ENCODE results near the gene MAP2K5. TPM values are rescaled to one million over a fixed set of nuclear protein-coding genes. Genes with fewer than 3 reads are reported as not detected.

Gene MAP2K5
- total and polyA plus RNA-seq, 10 of the 15 experiments (the other 5 are each of a cell fraction or from before 2014, with no cell fraction given) = 1.3 to 19.4 (median 9.6) TPM

DNA sequence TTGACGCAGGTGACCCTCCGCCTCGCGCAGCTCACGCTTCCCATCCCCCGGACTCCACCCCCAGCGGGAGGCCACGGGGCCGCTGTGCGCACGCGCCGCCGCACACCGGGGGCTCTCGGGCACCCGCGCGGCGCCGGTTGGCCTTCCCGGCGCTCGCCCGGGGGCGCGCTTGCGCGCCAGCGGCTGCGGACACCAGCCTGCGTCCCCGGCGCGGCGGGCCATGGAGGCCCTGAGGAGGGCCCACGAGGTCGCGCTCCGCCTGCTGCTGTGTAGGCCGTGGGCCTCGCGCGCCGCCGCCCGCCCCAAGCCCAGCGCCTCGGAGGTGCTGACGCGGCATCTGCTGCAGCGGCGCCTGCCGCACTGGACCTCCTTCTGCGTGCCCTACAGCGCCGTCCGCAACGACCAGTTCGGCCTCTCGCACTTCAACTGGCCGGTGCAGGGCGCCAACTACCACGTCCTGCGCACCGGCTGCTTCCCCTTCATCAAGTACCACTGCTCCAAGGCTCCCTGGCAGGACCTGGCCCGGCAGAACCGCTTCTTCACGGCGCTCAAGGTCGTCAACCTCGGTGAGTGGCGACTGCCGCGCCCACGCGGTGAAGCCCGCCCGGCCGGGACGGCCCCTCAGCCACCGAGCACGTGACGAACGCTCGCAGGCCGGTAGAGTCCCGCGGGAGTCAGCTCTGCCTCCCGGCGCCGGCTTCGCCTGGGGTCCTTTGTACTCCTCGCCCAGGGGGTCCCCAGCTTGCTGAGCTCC lies 21.3 kb upstream of the MAP2K5 start, which contains the start of gene C15orf61 (continued):
- TF ChIP-seq, protein P1, sequence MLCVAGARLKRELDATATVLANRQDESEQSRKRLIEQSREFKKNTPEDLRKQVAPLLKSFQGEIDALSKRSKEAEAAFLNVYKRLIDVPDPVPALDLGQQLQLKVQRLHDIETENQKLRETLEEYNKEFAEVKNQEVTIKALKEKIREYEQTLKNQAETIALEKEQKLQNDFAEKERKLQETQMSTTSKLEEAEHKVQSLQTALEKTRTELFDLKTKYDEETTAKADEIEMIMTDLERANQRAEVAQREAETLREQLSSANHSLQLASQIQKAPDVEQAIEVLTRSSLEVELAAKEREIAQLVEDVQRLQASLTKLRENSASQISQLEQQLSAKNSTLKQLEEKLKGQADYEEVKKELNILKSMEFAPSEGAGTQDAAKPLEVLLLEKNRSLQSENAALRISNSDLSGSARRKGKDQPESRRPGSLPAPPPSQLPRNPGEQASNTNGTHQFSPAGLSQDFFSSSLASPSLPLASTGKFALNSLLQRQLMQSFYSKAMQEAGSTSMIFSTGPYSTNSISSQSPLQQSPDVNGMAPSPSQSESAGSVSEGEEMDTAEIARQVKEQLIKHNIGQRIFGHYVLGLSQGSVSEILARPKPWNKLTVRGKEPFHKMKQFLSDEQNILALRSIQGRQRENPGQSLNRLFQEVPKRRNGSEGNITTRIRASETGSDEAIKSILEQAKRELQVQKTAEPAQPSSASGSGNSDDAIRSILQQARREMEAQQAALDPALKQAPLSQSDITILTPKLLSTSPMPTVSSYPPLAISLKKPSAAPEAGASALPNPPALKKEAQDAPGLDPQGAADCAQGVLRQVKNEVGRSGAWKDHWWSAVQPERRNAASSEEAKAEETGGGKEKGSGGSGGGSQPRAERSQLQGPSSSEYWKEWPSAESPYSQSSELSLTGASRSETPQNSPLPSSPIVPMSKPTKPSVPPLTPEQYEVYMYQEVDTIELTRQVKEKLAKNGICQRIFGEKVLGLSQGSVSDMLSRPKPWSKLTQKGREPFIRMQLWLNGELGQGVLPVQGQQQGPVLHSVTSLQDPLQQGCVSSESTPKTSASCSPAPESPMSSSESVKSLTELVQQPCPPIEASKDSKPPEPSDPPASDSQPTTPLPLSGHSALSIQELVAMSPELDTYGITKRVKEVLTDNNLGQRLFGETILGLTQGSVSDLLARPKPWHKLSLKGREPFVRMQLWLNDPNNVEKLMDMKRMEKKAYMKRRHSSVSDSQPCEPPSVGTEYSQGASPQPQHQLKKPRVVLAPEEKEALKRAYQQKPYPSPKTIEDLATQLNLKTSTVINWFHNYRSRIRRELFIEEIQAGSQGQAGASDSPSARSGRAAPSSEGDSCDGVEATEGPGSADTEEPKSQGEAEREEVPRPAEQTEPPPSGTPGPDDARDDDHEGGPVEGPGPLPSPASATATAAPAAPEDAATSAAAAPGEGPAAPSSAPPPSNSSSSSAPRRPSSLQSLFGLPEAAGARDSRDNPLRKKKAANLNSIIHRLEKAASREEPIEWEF (IDR thresholded peaks at IDR 0.05; ENCODE audit: insufficient replicate concordance, low read depth, low read length) = no peak
- no peak for TF ChIP-seq E2F8 (IDR thresholded peaks at IDR 0.05; ENCODE audit: low read depth, partially characterized antibody)
- TF ChIP-seq, protein P2, sequence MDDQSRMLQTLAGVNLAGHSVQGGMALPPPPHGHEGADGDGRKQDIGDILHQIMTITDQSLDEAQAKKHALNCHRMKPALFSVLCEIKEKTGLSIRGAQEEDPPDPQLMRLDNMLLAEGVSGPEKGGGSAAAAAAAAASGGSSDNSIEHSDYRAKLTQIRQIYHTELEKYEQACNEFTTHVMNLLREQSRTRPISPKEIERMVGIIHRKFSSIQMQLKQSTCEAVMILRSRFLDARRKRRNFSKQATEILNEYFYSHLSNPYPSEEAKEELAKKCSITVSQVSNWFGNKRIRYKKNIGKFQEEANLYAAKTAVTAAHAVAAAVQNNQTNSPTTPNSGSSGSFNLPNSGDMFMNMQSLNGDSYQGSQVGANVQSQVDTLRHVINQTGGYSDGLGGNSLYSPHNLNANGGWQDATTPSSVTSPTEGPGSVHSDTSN (IDR thresholded peaks at IDR 0.05; ENCODE audit: insufficient replicate concordance, low read depth, low read length) = peak; percentile 15
- 0 out of 2 replicates have a peak, but pooled peaks have one; percentile 29 for TF ChIP-seq CREB1 (IDR thresholded peaks at IDR 0.05; ENCODE audit: low read depth)
- TF ChIP-seq NFIC (IDR thresholded peaks at IDR 0.05; ENCODE audit: low read depth, low read length) = no peak
- TF ChIP-seq, protein P3, sequence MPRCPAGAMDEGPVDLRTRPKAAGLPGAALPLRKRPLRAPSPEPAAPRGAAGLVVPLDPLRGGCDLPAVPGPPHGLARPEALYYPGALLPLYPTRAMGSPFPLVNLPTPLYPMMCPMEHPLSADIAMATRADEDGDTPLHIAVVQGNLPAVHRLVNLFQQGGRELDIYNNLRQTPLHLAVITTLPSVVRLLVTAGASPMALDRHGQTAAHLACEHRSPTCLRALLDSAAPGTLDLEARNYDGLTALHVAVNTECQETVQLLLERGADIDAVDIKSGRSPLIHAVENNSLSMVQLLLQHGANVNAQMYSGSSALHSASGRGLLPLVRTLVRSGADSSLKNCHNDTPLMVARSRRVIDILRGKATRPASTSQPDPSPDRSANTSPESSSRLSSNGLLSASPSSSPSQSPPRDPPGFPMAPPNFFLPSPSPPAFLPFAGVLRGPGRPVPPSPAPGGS (IDR thresholded peaks at IDR 0.05; ENCODE audit: borderline replicate concordance, insufficient read depth, low read depth, low read length, poor library complexity, severe bottlenecking) = peak; percentile 83
- 0 out of 2 replicates have a peak, but pooled peaks have one; percentile 28 for TF ChIP-seq ASH2L (IDR thresholded peaks at IDR 0.05; ENCODE audit: borderline replicate concordance, low read depth)
- TF ChIP-seq ZNF207 (IDR thresholded peaks at IDR 0.05; ENCODE audit: borderline replicate concordance) = peak; percentile 69
- peak; percentile 70 for TF ChIP-seq MEF2B (IDR thresholded peaks at IDR 0.05; ENCODE audit: partially characterized antibody, poor library complexity, severe bottlenecking)
- TF ChIP-seq BACH1 (IDR thresholded peaks at IDR 0.05; ENCODE audit: borderline replicate concordance) = peak; percentile 85
- peak; percentile 95 for TF ChIP-seq LARP7 (IDR thresholded peaks at IDR 0.05)
- TF ChIP-seq CHD4 (IDR thresholded peaks at IDR 0.05) = no peak
- TF ChIP-seq, protein P4, sequence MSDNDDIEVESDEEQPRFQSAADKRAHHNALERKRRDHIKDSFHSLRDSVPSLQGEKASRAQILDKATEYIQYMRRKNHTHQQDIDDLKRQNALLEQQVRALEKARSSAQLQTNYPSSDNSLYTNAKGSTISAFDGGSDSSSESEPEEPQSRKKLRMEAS (IDR thresholded peaks at IDR 0.05; ENCODE audit: low read depth, low read length) = peak; percentile 81
- TF ChIP-seq, protein P5, sequence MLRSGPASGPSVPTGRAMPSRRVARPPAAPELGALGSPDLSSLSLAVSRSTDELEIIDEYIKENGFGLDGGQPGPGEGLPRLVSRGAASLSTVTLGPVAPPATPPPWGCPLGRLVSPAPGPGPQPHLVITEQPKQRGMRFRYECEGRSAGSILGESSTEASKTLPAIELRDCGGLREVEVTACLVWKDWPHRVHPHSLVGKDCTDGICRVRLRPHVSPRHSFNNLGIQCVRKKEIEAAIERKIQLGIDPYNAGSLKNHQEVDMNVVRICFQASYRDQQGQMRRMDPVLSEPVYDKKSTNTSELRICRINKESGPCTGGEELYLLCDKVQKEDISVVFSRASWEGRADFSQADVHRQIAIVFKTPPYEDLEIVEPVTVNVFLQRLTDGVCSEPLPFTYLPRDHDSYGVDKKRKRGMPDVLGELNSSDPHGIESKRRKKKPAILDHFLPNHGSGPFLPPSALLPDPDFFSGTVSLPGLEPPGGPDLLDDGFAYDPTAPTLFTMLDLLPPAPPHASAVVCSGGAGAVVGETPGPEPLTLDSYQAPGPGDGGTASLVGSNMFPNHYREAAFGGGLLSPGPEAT (IDR thresholded peaks at IDR 0.05; ENCODE audit: low read depth) = 0 out of 2 replicates have a peak, but pooled peaks have one; percentile 23
- no peak for TF ChIP-seq NFXL1 (IDR thresholded peaks at IDR 0.05; ENCODE audit: borderline replicate concordance)

Measured in GM12878 (cell line).